Measurements from ENCODE around the gene TNPO2. TPM values are rescaled to one million over a fixed set of nuclear protein-coding genes. Genes with fewer than 3 reads are reported as not detected.

TNPO2 gene
- total and polyA plus RNA-seq, 2 of the 13 experiments (the other 11 are each of a cell fraction or from before 2014, with no cell fraction given) = 31.7 to 61.0 TPM

DNA sequence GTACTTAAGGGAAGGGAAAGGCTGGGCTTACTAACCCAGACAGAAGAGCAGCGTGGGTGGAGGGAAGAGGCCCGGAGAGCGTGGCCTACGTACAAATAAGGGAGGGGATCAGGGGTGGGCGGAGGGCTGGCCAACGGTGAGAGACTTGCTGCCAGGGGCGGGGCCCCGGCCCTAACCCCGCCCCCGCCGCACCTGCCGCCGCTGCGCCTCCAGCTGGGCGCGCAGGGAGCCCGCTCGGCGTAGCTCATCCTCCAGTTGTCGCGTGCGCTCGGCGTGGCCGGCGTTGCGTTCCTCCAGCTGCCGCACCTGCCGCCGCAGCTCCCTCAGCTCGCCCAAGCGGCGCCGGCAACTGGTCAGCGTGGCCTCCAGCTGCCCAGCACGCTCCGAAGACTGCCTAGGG is 46.0 kb upstream of the TNPO2 start:
- ChIA-PET CTCF (ENCODE audit: low intra/inter-chr PET ratio, low total read pairs) (no interaction called here), POLR2A (no interaction called here)
- no peak for FAIRE-seq
- Histone ChIP-seq H3K4me1 (ENCODE audit: insufficient read depth, low read length) (peaks cover 7% of the 10 kb centered on the region), H3K9me3 (ENCODE audit: low read length) (no peaks in the 10 kb centered on the region), H3K36me3 (replicated peaks in 1 of 2; ENCODE audit: control insufficient read depth in 1 of 2, insufficient read depth in 2 of 2, low read length in 2 of 2) (no peaks in the 10 kb centered on the region), H2AFZ (ENCODE audit: low read length) (no peak overlapping the region), H3K79me2 (ENCODE audit: insufficient read depth, low read length) (no peaks in the 10 kb centered on the region), H3K9ac (ENCODE audit: insufficient read depth, low read depth, low read length) (no peak overlapping the region), H3K27me3 (ENCODE audit: control insufficient read depth in 1 of 2, insufficient read depth in 2 of 2, low read length in 2 of 2) (no peaks in the 10 kb centered on the region), H3K27ac (ENCODE audit: extremely low read length, insufficient read depth, low read length) (no peak overlapping the region), H3K4me2 (ENCODE audit: low read depth, low read length) (no peak overlapping the region), H4K20me1 (ENCODE audit: insufficient read depth, low read length) (no peaks in the 10 kb centered on the region), H3K4me3 (replicated peaks in 1 of 3; ENCODE audit: insufficient read depth in 1 of 3, low read depth in 2 of 3, low read length in 3 of 3) (no peak overlapping the region)
- DNase-seq (ENCODE audit: low spot score) = no peak
- intact Hi-C loops (cut with micrococcal nuclease; ENCODE audit: unreplicated experiment) (no loop called here), in situ Hi-C loops (cut with HindIII; ENCODE audit: extremely low pct_ligation_motif_present, low pct_unique_long_range_greater_than_20kb) (loop anchor here (5.0 kb wide), 2 partner anchors 33 to 68 kb away; partner anchors contain the start of genes MAST1, PRDX2 and THSD8)
- WGBS (ENCODE audit: low lambda C conversion rate) = 95% methylated on average over 37 of the region's 37 CpGs
- no TSS peak for BruUV-seq (replicated peaks)
- TF ChIP-seq ZNF577 (CRISPR knock-in tag; IDR thresholded peaks at IDR 0.05; ENCODE audit: borderline replicate concordance, low read depth) = no peak
- TF ChIP-seq BRD4 (CRISPR knock-in tag; IDR thresholded peaks at IDR 0.05) = no peak
- no peak for TF ChIP-seq LCORL (IDR thresholded peaks at IDR 0.05)
- no peak for TF ChIP-seq LCORL (CRISPR knock-in tag; IDR thresholded peaks at IDR 0.05)
- TF ChIP-seq ARID2 (CRISPR knock-in tag; IDR thresholded peaks at IDR 0.05; ENCODE audit: borderline replicate concordance) = no peak
- no peak for TF ChIP-seq ZNF124 (CRISPR knock-in tag; IDR thresholded peaks at IDR 0.05)
- TF ChIP-seq, protein P1, sequence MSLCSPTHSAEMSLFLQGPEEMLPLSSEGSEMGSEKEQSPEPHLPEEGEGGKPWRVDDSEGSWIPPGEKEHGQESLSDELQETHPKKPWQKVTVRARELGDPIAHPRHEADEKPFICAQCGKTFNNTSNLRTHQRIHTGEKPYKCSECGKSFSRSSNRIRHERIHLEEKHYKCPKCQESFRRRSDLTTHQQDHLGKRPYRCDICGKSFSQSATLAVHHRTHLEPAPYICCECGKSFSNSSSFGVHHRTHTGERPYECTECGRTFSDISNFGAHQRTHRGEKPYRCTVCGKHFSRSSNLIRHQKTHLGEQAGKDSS (CRISPR knock-in tag; IDR thresholded peaks at IDR 0.05; ENCODE audit: borderline replicate concordance, low read depth) = no peak
- no peak for ATAC-seq

DNA sequence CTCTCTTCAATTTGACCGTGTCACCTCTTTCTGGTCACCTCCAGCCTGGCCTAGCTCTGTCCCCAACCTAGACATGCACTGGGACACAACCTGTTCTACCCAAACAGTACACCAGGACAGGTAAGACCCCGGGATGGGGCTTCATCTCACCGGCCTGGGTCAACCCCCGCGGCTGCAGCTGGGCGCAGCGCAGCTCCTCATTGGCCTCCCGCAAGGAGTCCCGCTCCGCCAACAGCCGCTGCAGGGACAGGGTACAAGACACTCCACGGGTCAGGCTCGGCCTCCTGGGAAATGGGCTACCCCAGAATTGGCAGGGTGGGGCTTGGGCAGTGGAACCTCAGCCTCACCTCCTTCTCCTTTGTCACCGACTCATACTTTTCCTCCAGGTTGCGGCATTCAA is 43.9 kb upstream of the TNPO2 start:
- ChIA-PET CTCF (ENCODE audit: low intra/inter-chr PET ratio, low total read pairs) (no interaction called here), POLR2A (interaction anchor here (2.4 kb wide), 1 partner anchor 25 kb away, joined by 31 read pairs; the partner anchor contains the start of gene JUNB)
- TF ChIP-seq CAMTA2 (CRISPR knock-in tag; IDR thresholded peaks at IDR 0.05; ENCODE audit: borderline replicate concordance) = no peak
- TF ChIP-seq, protein P2, sequence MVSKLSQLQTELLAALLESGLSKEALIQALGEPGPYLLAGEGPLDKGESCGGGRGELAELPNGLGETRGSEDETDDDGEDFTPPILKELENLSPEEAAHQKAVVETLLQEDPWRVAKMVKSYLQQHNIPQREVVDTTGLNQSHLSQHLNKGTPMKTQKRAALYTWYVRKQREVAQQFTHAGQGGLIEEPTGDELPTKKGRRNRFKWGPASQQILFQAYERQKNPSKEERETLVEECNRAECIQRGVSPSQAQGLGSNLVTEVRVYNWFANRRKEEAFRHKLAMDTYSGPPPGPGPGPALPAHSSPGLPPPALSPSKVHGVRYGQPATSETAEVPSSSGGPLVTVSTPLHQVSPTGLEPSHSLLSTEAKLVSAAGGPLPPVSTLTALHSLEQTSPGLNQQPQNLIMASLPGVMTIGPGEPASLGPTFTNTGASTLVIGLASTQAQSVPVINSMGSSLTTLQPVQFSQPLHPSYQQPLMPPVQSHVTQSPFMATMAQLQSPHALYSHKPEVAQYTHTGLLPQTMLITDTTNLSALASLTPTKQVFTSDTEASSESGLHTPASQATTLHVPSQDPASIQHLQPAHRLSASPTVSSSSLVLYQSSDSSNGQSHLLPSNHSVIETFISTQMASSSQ (IDR thresholded peaks at IDR 0.05; ENCODE audit: low read depth) = no peak
- TF ChIP-seq, protein P2 (CRISPR knock-in tag; IDR thresholded peaks at IDR 0.05; ENCODE audit: borderline replicate concordance) = no peak
- no peak for TF ChIP-seq ZNF230 (CRISPR knock-in tag; IDR thresholded peaks at IDR 0.05)

More for the DNA sequence above, 43.9 kb upstream of the TNPO2 start:
- H3K4me1 ChIP-seq (ENCODE audit: insufficient read depth, low read length) = 0 out of 2 replicates have a peak, but pooled peaks cover 4% of the 10 kb centered on the region
- no peak overlapping the region for H2AFZ ChIP-seq (ENCODE audit: low read length)
- no peaks in the 10 kb centered on the region for H3K9me3 ChIP-seq (ENCODE audit: low read length)
- FAIRE-seq (no peak), DNase-seq (ENCODE audit: low spot score) (no peak), ATAC-seq (no peak)
- no peak overlapping the region for H3K4me2 ChIP-seq (ENCODE audit: low read depth, low read length)
- H4K20me1 ChIP-seq (ENCODE audit: insufficient read depth, low read length) = no peaks in the 10 kb centered on the region
- 95% methylated on average over 15 of the region's 15 CpGs for WGBS (ENCODE audit: low lambda C conversion rate)
- no peak overlapping the region for H3K27ac ChIP-seq (ENCODE audit: extremely low read length, insufficient read depth, low read length)
- H3K27me3 ChIP-seq (ENCODE audit: control insufficient read depth in 1 of 2, insufficient read depth in 2 of 2, low read length in 2 of 2) = no peaks in the 10 kb centered on the region
- BruUV-seq (replicated peaks) = no TSS peak
- in situ Hi-C loops (cut with HindIII; ENCODE audit: extremely low pct_ligation_motif_present, low pct_unique_long_range_greater_than_20kb) (loop anchor here (5.0 kb wide), 1 partner anchor 35 kb away; the partner anchor contains the start of genes PRDX2 and THSD8), intact Hi-C loops (cut with micrococcal nuclease; ENCODE audit: unreplicated experiment) (loop anchor here (2.0 kb wide), 1 partner anchor 81 kb away; no protein-coding TSS in a partner anchor)
- H3K9ac ChIP-seq (ENCODE audit: insufficient read depth, low read depth, low read length) = no peak overlapping the region
- H3K4me3 ChIP-seq (replicated peaks in 1 of 3; ENCODE audit: insufficient read depth in 1 of 3, low read depth in 2 of 3, low read length in 3 of 3) = no peak overlapping the region
- H3K79me2 ChIP-seq (ENCODE audit: insufficient read depth, low read length) = no peaks in the 10 kb centered on the region
- H3K36me3 ChIP-seq (replicated peaks in 1 of 2; ENCODE audit: control insufficient read depth in 1 of 2, insufficient read depth in 2 of 2, low read length in 2 of 2) = 0 out of 5 replicates have a peak, but pooled peaks cover 0 to 1% of the 10 kb centered on the region in 2 experiments
